ENCODE results near the gene EFHC2.

EFHC2 gene

GRCh38 chrX:44106864-44107263 is 236.6 kb downstream of the EFHC2 start:
- TF ChIP-seq CTCF (IDR thresholded peaks at IDR 0.05; ENCODE audit: low read depth, low read length, missing control alignments) = no peak
- no peak for DNase-seq (ENCODE audit: extremely low read depth, low read depth)
- no peak overlapping the region for H3K4me3 ChIP-seq (replicated peaks; ENCODE audit: low read depth, low read length)

GRCh38 chrX:44105228-44105913 is 238.1 kb downstream of the EFHC2 start:
- H3K4me3 ChIP-seq (replicated peaks; ENCODE audit: low read depth, low read length) = no peak overlapping the region
- DNase-seq (ENCODE audit: extremely low read depth, low read depth) = no peak
- no peak for TF ChIP-seq CTCF (IDR thresholded peaks at IDR 0.05; ENCODE audit: low read depth, low read length, missing control alignments)

GRCh38 chrX:44104699-44105098 is 238.8 kb downstream of the EFHC2 start:
- H3K4me3 ChIP-seq (replicated peaks; ENCODE audit: low read depth, low read length) = no peak overlapping the region
- no peak for TF ChIP-seq CTCF (IDR thresholded peaks at IDR 0.05; ENCODE audit: low read depth, low read length, missing control alignments)
- DNase-seq (ENCODE audit: extremely low read depth, low read depth) = no peak

GRCh38 chrX:44101281-44101680 is 242.2 kb downstream of the EFHC2 start:
- no peak for TF ChIP-seq CTCF (IDR thresholded peaks at IDR 0.05; ENCODE audit: low read depth, low read length, missing control alignments)
- no peak overlapping the region for H3K4me3 ChIP-seq (replicated peaks; ENCODE audit: low read depth, low read length)
- no peak for DNase-seq (ENCODE audit: extremely low read depth, low read depth)

GRCh38 chrX:44099366-44099765 is 244.1 kb downstream of the EFHC2 start:
- no peak for DNase-seq (ENCODE audit: extremely low read depth, low read depth)
- H3K4me3 ChIP-seq (replicated peaks; ENCODE audit: low read depth, low read length) = no peak overlapping the region
- no peak for TF ChIP-seq CTCF (IDR thresholded peaks at IDR 0.05; ENCODE audit: low read depth, low read length, missing control alignments)
